ENCODE results near the gene KNOP1.
"Not testable (repeated sequence)": the region's sequence is repeated elsewhere in the genome, so short reads cannot be mapped to it uniquely, and the experiment has no call there.

DNA sequence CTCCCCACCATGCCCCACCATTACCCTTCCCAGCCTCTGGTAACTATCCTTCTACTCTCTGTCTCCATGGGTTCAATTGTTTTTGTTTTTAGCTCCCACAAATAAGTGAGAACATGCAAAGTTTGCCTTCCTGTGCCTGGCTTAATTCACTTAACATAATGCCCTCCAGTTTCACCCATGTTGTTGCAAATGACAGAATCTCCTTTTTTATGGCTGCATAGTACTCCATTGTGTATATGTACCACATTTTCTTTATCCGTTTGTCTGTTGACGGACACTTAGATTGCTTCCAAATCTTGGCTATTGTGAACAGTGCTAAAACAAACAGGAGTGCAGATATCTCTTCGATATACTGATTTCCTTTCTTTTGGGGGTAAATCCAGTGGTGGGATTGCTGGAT lies 52.7 kb downstream of the KNOP1 start:
- TF ChIP-seq POLR2A (IDR thresholded peaks at IDR 0.05; ENCODE audit: low read length); GATA1 (IDR thresholded peaks at IDR 0.05; ENCODE audit: low read depth, low read length): not testable (repeated sequence)

Measured in erythroblast (primary cell).